Gastrocnemius medialis (tissue), 4 donors: ENCODE measurements around the gene CFAP70. TPM values are rescaled to one million over a fixed set of nuclear protein-coding genes. Genes with fewer than 3 reads are reported as not detected.

Experiments used
- ATAC-seq, 2 donors: fragments of 150-250 bp; one replicate each; pipeline ENCODE4 v1.9.1; 2016
- DNase-seq, 2 donors: peaks; one replicate each; pipeline ENCODE4 v3.0.0-alpha.2; 2019
- H3K27ac ChIP-seq, 4 donors: fragments of 200-600 bp; sonication (generic); 1 replicate in 1 of 4; 2 replicates in 3 of 4; pipeline ENCODE4 v1.5.1; 2016 to 2018; ENCODE audit warnings: mild to moderate bottlenecking in 2 of 4, moderate library complexity in 1 of 4
- H3K27me3 ChIP-seq, 3 donors: fragments of 200-600 bp; sonication (generic) in 2 of 3; 1 replicate in 1 of 3; 2 replicates in 2 of 3; pipeline versions ENCODE4 v1.5.1 to v1.6.0; 2016 to 2019; ENCODE audit warnings: mild to moderate bottlenecking in 1 of 3, moderate library complexity in 1 of 3
- H3K36me3 ChIP-seq, 2 donors: fragments of 200-600 bp; sonication (generic) in 1 of 2; one replicate each; pipeline ENCODE4 v1.5.1; 2017 to 2018
- H3K4me1 ChIP-seq, 2 donors: fragments of 200-600 bp; sonication (generic) in 1 of 2; one replicate each; pipeline ENCODE4 v1.5.1; 2016 to 2017; ENCODE audit warnings: mild to moderate bottlenecking in 2 of 2
- H3K4me3 ChIP-seq, 4 donors: fragments of 200-600 bp; sonication (generic) in 3 of 4; 1 replicate in 1 of 4; 2 replicates in 3 of 4; pipeline ENCODE4 v1.5.1; 2016 to 2019; ENCODE audit warnings: mild to moderate bottlenecking in 2 of 4
- H3K9me3 ChIP-seq, 3 donors: fragments of 200-600 bp; sonication (generic) in 2 of 3; 1 replicate in 1 of 3; 2 replicates in 2 of 3; pipeline ENCODE4 v1.5.1; 2016 to 2019
- POLR2A ChIP-seq, 2 donors: fragments of 450-650 bp; IDR thresholded peaks; one replicate each; pipeline ENCODE4 v1.6.1; 2017; ENCODE audit warnings: antibody characterized with exemption in 2 of 2, mild to moderate bottlenecking in 2 of 2, moderate library complexity in 2 of 2
- in situ Hi-C, 4 donors: fragments of 200-750 bp; cut with MboI; loops; one replicate each; pipeline versions ENCODE4 v1.15.0 to v1.8.0; 2017; ENCODE audit warnings: low sequenced_read_pairs in 4 of 4
- intact Hi-C: fragments of 100-400 bp; cut with DNase I; formaldehyde crosslinking; loops from one replicate; pipeline ENCODE4 v1.15.1; 2023; ENCODE audit warnings: low total_unique reads
- total RNA-seq, 4 donors: library from RNA; depleted of rRNA; stranded (reverse); fragments of >200 nt; gene quantifications; one replicate each; pipeline versions ENCODE4 v1.1.0 to v1.2.3, GENCODE V29; 2016
- TF ChIP-seq, protein P1 (sequence below), 5 experiments: fragments of 450-650 bp in 3 of 5; fragments of 200-600 bp in 2 of 5; sonication (generic) in 2 of 5; IDR thresholded peaks in 4 of 5; conservative IDR thresholded peaks in 1 of 5; 1 replicate in 4 of 5; 2 replicates in 1 of 5; pipeline ENCODE4 v1.5.1; 2016 to 2019; ENCODE audit warnings: antibody characterized with exemption in 5 of 5, mild to moderate bottlenecking in 3 of 5, moderate library complexity in 3 of 5

Gene CFAP70
- total RNA-seq, 4 donors from 2014 or later, result 0.20 to 1.8 (median 1.1) TPM

DNA sequence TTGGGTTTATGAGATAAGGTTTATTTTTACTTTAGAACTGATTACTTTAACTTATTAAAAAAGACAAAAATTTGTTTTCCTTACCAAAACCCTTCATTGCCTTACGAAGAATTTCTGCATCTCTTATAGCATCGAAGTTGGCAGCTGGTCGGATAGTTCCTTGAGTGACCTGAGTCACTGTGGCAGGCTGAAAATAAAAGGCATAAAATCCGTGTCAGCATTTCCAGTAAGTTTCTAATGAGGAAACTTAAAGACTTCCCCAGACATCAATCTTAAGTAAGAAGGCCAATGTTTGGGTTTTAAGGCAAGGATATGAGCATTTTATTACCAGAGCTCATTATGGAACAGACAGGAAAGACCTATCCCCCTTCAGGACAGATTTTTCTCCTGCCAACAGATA, 29.6 kb upstream of the CFAP70 start:
- in situ Hi-C loops, result no loop called here
- DNase-seq, result no peak
- Histone ChIP-seq H3K9me3 (no peaks in the 10 kb centered on the region), H3K27ac (peak overlapping the region in 2 of 4 donors; percentile 12 to 20), H3K4me1 (no peaks in the 10 kb centered on the region), H3K27me3 (no peaks in the 10 kb centered on the region), H3K36me3 (peaks cover 5 to 77% of the 10 kb centered on the region in 2 donors), H3K4me3 (no peak overlapping the region)
- intact Hi-C loops, result no loop called here
- TF ChIP-seq, protein P1, sequence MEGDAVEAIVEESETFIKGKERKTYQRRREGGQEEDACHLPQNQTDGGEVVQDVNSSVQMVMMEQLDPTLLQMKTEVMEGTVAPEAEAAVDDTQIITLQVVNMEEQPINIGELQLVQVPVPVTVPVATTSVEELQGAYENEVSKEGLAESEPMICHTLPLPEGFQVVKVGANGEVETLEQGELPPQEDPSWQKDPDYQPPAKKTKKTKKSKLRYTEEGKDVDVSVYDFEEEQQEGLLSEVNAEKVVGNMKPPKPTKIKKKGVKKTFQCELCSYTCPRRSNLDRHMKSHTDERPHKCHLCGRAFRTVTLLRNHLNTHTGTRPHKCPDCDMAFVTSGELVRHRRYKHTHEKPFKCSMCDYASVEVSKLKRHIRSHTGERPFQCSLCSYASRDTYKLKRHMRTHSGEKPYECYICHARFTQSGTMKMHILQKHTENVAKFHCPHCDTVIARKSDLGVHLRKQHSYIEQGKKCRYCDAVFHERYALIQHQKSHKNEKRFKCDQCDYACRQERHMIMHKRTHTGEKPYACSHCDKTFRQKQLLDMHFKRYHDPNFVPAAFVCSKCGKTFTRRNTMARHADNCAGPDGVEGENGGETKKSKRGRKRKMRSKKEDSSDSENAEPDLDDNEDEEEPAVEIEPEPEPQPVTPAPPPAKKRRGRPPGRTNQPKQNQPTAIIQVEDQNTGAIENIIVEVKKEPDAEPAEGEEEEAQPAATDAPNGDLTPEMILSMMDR (IDR thresholded peaks at IDR 0.05 in 4 of 5, conservative IDR thresholded peaks at IDR 0.05 in 1 of 5), result no peak
- TF ChIP-seq POLR2A (IDR thresholded peaks at IDR 0.05), result no peak
- peak in 1 of 2 donors; percentile 41 for ATAC-seq

DNA sequence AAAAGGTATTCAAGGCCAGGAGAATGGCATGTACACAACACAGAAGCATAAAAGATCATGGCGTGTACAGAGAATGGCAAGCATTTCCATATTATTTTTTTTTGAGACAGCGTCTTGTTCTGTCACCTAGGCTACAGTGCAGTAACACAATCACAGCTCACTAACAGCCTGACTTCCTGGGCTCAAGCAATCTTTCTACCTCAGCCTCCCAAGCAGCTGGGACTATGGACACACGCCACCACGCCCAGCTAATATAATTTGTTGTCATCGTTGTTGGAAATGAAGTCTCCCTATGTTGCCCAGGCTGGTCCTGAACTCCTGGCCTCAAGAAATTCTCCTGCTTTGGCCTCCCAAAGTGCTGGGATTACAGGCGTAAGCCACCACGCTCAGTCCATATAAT, 27.9 kb upstream of the CFAP70 start:
- TF ChIP-seq, protein P1 (IDR thresholded peaks at IDR 0.05 in 4 of 5, conservative IDR thresholded peaks at IDR 0.05 in 1 of 5), result no peak
- TF ChIP-seq POLR2A (IDR thresholded peaks at IDR 0.05), result no peak
- DNase-seq (no peak), ATAC-seq (no peak)
- intact Hi-C loops (no loop called here), in situ Hi-C loops (no loop called here)
- no peak overlapping the region for H3K27ac ChIP-seq
- no peaks in the 10 kb centered on the region for H3K4me1 ChIP-seq
- H3K9me3 ChIP-seq, result no peaks in the 10 kb centered on the region
- H3K36me3 ChIP-seq, result peaks cover 8 to 91% of the 10 kb centered on the region in 2 donors
- H3K4me3 ChIP-seq, result no peak overlapping the region
- H3K27me3 ChIP-seq, result no peaks in the 10 kb centered on the region

DNA sequence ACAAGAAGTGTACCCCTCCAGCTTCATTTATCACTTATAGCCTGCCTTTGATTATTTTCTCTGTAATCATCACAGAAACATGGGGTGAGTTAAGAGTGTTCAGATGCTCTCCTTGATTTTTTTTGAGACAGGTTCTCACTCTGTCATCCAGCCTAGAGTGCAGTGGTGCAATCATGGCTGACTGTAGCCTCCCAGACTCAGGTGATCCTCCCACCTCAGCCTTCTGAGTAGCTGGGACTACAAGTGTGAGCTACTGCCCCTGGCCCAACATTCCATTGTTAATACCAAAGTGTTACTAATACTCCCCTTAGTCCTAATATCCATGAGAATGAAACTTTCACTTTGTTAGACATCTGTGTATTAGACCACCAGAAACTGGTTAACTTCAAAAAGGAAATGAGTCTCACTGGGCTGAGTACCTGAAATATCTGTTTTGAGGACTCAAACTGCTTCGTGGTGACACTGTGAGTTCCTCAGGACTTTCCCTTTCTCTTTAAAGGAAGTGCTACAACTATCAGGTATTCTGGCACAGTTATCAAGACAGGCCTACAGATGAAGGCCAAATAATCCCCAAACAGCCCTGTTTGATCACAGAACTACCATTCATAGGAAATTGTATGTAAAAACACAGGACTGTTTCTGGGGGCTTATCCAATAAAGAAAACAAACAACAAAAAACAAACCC, 20.5 kb upstream of the CFAP70 start:
- DNase-seq, result no peak
- in situ Hi-C loops (no loop called here), intact Hi-C loops (no loop called here)
- no peaks in the 10 kb centered on the region for H3K27me3 ChIP-seq
- H3K4me1 ChIP-seq, result no peaks in the 10 kb centered on the region
- H3K4me3 ChIP-seq, result no peak overlapping the region
- TF ChIP-seq, protein P1 (IDR thresholded peaks at IDR 0.05 in 4 of 5, conservative IDR thresholded peaks at IDR 0.05 in 1 of 5), result no peak
- TF ChIP-seq POLR2A (IDR thresholded peaks at IDR 0.05), result no peak
- peaks cover 4 to 98% of the 10 kb centered on the region in 2 donors for H3K36me3 ChIP-seq
- H3K27ac ChIP-seq, result no peak overlapping the region
- no peak for ATAC-seq
- no peaks in the 10 kb centered on the region for H3K9me3 ChIP-seq

DNA sequence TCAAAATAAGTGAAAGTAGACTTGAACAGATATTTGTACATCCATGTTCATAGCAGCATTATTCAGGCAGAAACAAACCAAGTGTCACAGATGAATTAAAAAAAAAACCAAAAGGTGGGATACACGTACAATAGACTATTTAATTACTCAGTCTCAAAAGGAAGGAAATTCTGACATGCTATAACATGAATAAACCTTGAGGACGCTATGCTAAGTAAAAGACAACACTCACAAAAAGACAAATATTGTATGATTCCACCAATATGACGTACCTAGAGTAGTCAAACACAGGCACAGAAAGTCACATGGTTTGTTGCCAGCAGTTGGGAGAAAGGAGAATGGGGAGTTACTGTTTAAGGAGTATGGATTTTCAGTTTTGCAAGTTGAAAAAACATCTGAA, 18.0 kb upstream of the CFAP70 start:
- Histone ChIP-seq H3K36me3 (peaks cover 0 to 94% of the 10 kb centered on the region in 2 donors), H3K27me3 (no peaks in the 10 kb centered on the region), H3K4me3 (no peak overlapping the region), H3K4me1 (no peaks in the 10 kb centered on the region), H3K9me3 (no peaks in the 10 kb centered on the region), H3K27ac (no peak overlapping the region)
- ATAC-seq (no peak), DNase-seq (no peak)
- TF ChIP-seq, protein P1 (IDR thresholded peaks at IDR 0.05 in 4 of 5, conservative IDR thresholded peaks at IDR 0.05 in 1 of 5), result no peak
- TF ChIP-seq POLR2A (IDR thresholded peaks at IDR 0.05), result no peak
- in situ Hi-C loops (no loop called here), intact Hi-C loops (no loop called here)

DNA sequence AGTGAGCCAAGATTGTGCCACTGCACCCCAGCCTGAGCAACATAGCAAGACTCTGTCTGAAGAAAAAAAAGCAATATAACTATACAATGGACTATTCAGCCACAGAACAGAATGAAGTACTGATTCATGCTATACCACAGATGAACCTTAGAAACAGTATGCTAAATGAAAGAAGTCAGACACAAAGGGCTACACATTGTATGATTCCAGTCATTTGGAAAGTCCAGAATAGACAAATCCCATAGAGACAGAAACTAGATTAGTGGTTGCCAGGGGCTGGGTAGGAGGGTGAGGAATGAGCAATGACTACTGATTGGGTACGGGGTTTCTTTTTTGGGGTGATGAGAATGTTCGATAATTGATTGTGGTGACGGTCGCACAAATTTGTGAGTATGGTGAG, 9.6 kb upstream of the CFAP70 start:
- intact Hi-C loops (no loop called here), in situ Hi-C loops (no loop called here)
- Histone ChIP-seq H3K9me3 (no peaks in the 10 kb centered on the region), H3K4me3 (no peak overlapping the region), H3K27ac (no peak overlapping the region), H3K27me3 (no peaks in the 10 kb centered on the region), H3K4me1 (no peaks in the 10 kb centered on the region), H3K36me3 (peaks cover 0 to 83% of the 10 kb centered on the region in 2 donors)
- TF ChIP-seq, protein P1 (IDR thresholded peaks at IDR 0.05 in 4 of 5, conservative IDR thresholded peaks at IDR 0.05 in 1 of 5), result no peak
- no peak for TF ChIP-seq POLR2A (IDR thresholded peaks at IDR 0.05)
- DNase-seq (no peak), ATAC-seq (no peak)
